Occipital lobe (tissue), 2 donors: ENCODE results near the gene LRRC59. TPM values are rescaled to one million over a fixed set of nuclear protein-coding genes. Genes with fewer than 3 reads are reported as not detected.
A peak's percentile ranks its signal among the peaks of the same experiment; 100 is the strongest.

Experiments
- DNase-seq: peaks from one replicate; lab custom pipeline; 2025; lab: John Stamatoyannopoulos, UW
- total RNA-seq: library from RNA; depleted of rRNA; stranded (reverse); fragments of >200 nt; gene quantifications from one replicate; pipeline ENCODE4 v1.2.3, GENCODE V29; 2014

LRRC59 gene
- total RNA-seq, 1 donor from 2014 or later = 45.7 TPM

- no peak for DNase-seq
Observed at GRCh38 chr17:50388728-50389127, 8.6 kb downstream of the LRRC59 start.

GRCh38 chr17:50386510-50386909 is 10.8 kb downstream of the LRRC59 start:
- no peak for DNase-seq

GRCh38 chr17:50382931-50383330 is 14.4 kb downstream of the LRRC59 start:
- DNase-seq = no peak

GRCh38 chr17:50381920-50382319 is 15.4 kb downstream of the LRRC59 start:
- DNase-seq = no peak

GRCh38 chr17:50381260-50381815 is 16.0 kb downstream of the LRRC59 start:
- no peak for DNase-seq

GRCh38 chr17:50380369-50381259 is 16.7 kb downstream of the LRRC59 start:
- DNase-seq = no peak

GRCh38 chr17:50379351-50380132 is 17.8 kb downstream of the LRRC59 start:
- no peak for DNase-seq

GRCh38 chr17:50375858-50376538 is 21.3 kb downstream of the LRRC59 start:
- DNase-seq = no peak

GRCh38 chr17:50373705-50374104 is 23.6 kb downstream of the LRRC59 start:
- no peak for DNase-seq

GRCh38 chr17:50372758-50373556 is 24.4 kb downstream of the LRRC59 start, which contains the start of the genes EME1 and MRPL27:
Gene EME1 (plus strand): TSS chr17:50373229. CDS start chr17:50375209, 1,980 bp downstream.
Gene MRPL27 (minus strand): TSS chr17:50373184. CDS start chr17:50373170, 14 bp downstream.
- DNase-seq = peak; percentile 87

GRCh38 chr17:50372222-50372757 is 25.0 kb downstream of the LRRC59 start:
- no peak for DNase-seq

- no peak for DNase-seq
Observed at GRCh38 chr17:50371526-50371925, 25.8 kb downstream of the LRRC59 start.

- no peak for DNase-seq
Observed at GRCh38 chr17:50370052-50370451, 27.3 kb downstream of the LRRC59 start.

GRCh38 chr17:50367401-50367800 is 29.9 kb downstream of the LRRC59 start:
- no peak for DNase-seq

- DNase-seq = no peak
Observed at GRCh38 chr17:50365649-50366393, 31.5 kb downstream of the LRRC59 start.

GRCh38 chr17:50365165-50365564 is 32.2 kb downstream of the LRRC59 start:
- no peak for DNase-seq

GRCh38 chr17:50364715-50365114 is 32.6 kb downstream of the LRRC59 start:
- no peak for DNase-seq

- no peak for DNase-seq
Observed at GRCh38 chr17:50364061-50364458, 33.3 kb downstream of the LRRC59 start.
